ENCODE data around the gene CNBD2. TPM values are rescaled to one million over a fixed set of nuclear protein-coding genes. Genes with fewer than 3 reads are reported as not detected.

CNBD2 gene
- total RNA-seq (2021) (2.2 to 3.8 TPM (median 2.9 TPM) in 3 replicates), Bru-seq, nascent RNA (percentile 9 among the genes with signal in this experiment)
- long read RNA-seq, experiment 1, partial matches to known transcripts: 0 of 5 reads
- long read RNA-seq, experiment 1, other reads (novel, unspliced or antisense): 1 of 5 reads
- long read RNA-seq, experiment 2: 0 reads
- long read RNA-seq, experiment 3, partial matches to known transcripts: 0 of 3 reads
- long read RNA-seq, experiment 3, other reads (novel, unspliced or antisense): 0 of 3 reads

- DNase-seq (ENCODE audit: low spot score): no peak
- no peak within 1 kb of the TSS for H3K4me3 Mint-ChIP-seq
- H3K4me1 Mint-ChIP-seq: peaks cover 11% of the 10 kb centered on the region
- ChIA-PET POLR2A (interaction anchor here (2.0 kb wide), 1 partner anchor 14 kb away, joined by 8 read pairs; the partner anchor contains the start of gene SCAND1), CTCF (interaction anchor here (0.5 to 3.1 kb wide), 8 partner anchors 10 to 234 kb away, joined by 3 to 27 read pairs (median 5); partner anchors contain the start of gene SCAND1)
- no peaks in the 10 kb centered on the region; the same call in 1 of the 2 replicates for H3K27me3 Mint-ChIP-seq (ENCODE audit: low read depth)
- peak; percentile 79 for ATAC-seq
- no peak within 1 kb of the TSS for H3K27ac Mint-ChIP-seq
- peaks cover 11% of the 10 kb centered on the region for H3K9me3 Mint-ChIP-seq
- TF ChIP-seq IRF1 (CRISPR knock-in tag; IDR thresholded peaks at IDR 0.05) (no peak), ATF6 (CRISPR knock-in tag; IDR thresholded peaks at IDR 0.05) (no peak), AFF4 (CRISPR knock-in tag; IDR thresholded peaks at IDR 0.05; ENCODE audit: borderline replicate concordance) (no peak), MXD4 (CRISPR knock-in tag; IDR thresholded peaks at IDR 0.05; ENCODE audit: borderline replicate concordance) (no peak), JUN (CRISPR knock-in tag; IDR thresholded peaks at IDR 0.05) (no peak), NFYB (CRISPR knock-in tag; conservative IDR thresholded peaks at IDR 0.05; ENCODE audit: low read depth) (no peak)
- no peaks in the 10 kb centered on the region for H3K36me3 Mint-ChIP-seq
These were observed at the start of gene CNBD2 for GRCh38 chr20:35967979-35968640. TSS of gene CNBD2 (plus strand) at chr20:35968590. CDS start at chr20:35968763, 173 bp downstream.

- ATAC-seq: no peak
- Mint-ChIP-seq H3K4me1 (no peaks in the 10 kb centered on the region), H3K27ac (no peak overlapping the region), H3K36me3 (peaks cover 29% of the 10 kb centered on the region), H3K27me3 (ENCODE audit: low read depth) (no peaks in the 10 kb centered on the region), H3K9me3 (no peaks in the 10 kb centered on the region), H3K4me3 (no peak overlapping the region)
- TF ChIP-seq IRF2 (CRISPR knock-in tag; IDR thresholded peaks at IDR 0.05; ENCODE audit: borderline replicate concordance, low read depth) (no peak), ZNF232 (CRISPR knock-in tag; IDR thresholded peaks at IDR 0.05) (no peak), USF2 (CRISPR knock-in tag; IDR thresholded peaks at IDR 0.05) (no peak), ATF6 (CRISPR knock-in tag; IDR thresholded peaks at IDR 0.05) (no peak), JAZF1 (CRISPR knock-in tag; IDR thresholded peaks at IDR 0.05) (no peak), RELA (CRISPR knock-in tag; IDR thresholded peaks at IDR 0.05; ENCODE audit: borderline replicate concordance) (no peak), PRRX2 (CRISPR knock-in tag; IDR thresholded peaks at IDR 0.05) (no peak), ZNF396 (CRISPR knock-in tag; IDR thresholded peaks at IDR 0.05; ENCODE audit: borderline replicate concordance) (no peak)
- CTCF ChIA-PET: interaction anchor here (1.4 kb wide), 1 partner anchor 27 kb away, joined by 4 read pairs; no protein-coding TSS in a partner anchor
- POLR2A ChIA-PET: no interaction called here
- DNase-seq (ENCODE audit: low spot score): no peak
These were observed 47.9 kb upstream of the CNBD2 start for GRCh38 chr20:35920523-35920922.

Measured in WTC11 (cell line).